T follicular helper cell (primary cell): ENCODE data around the gene ITGA4.

Experiments used
- DNase-seq: peaks from one replicate; pipeline ENCODE4 v3.0.0-alpha.2; 2020; ENCODE audit warnings: low read depth

Gene ITGA4

GRCh38 chr2:181575024-181575649 lies 118.0 kb downstream of the ITGA4 start:
- no peak for DNase-seq

- no peak for DNase-seq
Measured at GRCh38 chr2:181575650-181576025, 118.5 kb downstream of the ITGA4 start.

GRCh38 chr2:181576431-181576830 lies 119.2 kb downstream of the ITGA4 start:
- DNase-seq = no peak

- no peak for DNase-seq
Measured at GRCh38 chr2:181578829-181579228, 121.6 kb downstream of the ITGA4 start.

- DNase-seq = no peak
Measured at GRCh38 chr2:181581534-181581933, 124.3 kb downstream of the ITGA4 start.

- no peak for DNase-seq
Measured at GRCh38 chr2:181585732-181586131, 128.5 kb downstream of the ITGA4 start.
